Muscle layer of colon (tissue), 2 donors: Measurements from ENCODE around the gene KIF1B.
"Not testable (repeated sequence)": the region's sequence is repeated elsewhere in the genome, so short reads cannot be mapped to it uniquely, and the experiment has no call there.

Experiments
- H3K27ac ChIP-seq: one replicate; pipeline ENCODE4 v1.7.0; 2013; ENCODE audit warnings: low read depth, mild to moderate bottlenecking, low read length, moderate library complexity
- H3K27me3 ChIP-seq, 2 donors: one replicate each; pipeline ENCODE4 v1.7.0; 2013; ENCODE audit warnings: low read length in 2 of 2, mild to moderate bottlenecking in 2 of 2; ENCODE audit not compliant: insufficient read depth in 2 of 2, control insufficient read depth in 1 of 2
- H3K36me3 ChIP-seq: one replicate; pipeline ENCODE4 v1.7.0; 2013; ENCODE audit warnings: mild to moderate bottlenecking, low read length; ENCODE audit not compliant: insufficient read depth
- H3K4me1 ChIP-seq: one replicate; pipeline ENCODE4 v1.7.0; 2013; ENCODE audit warnings: mild to moderate bottlenecking, low read length; ENCODE audit not compliant: insufficient read depth
- H3K4me3 ChIP-seq, 2 donors: one replicate each; pipeline ENCODE4 v1.7.0; 2013; ENCODE audit warnings: low read length in 2 of 2, low read depth in 1 of 2, mild to moderate bottlenecking in 1 of 2, moderate library complexity in 1 of 2
- H3K9ac ChIP-seq: one replicate; pipeline ENCODE4 v1.7.0; 2013; ENCODE audit warnings: low read length
- H3K9me3 ChIP-seq: one replicate; pipeline ENCODE4 v1.7.0; 2013; ENCODE audit warnings: mild to moderate bottlenecking, low read length
- donor health status: abdominal sarcoma.
- donor health status: Adenocarcinoma of cecum.

KIF1B gene

GRCh38 chr1:10204003-10204642 is 6.2 kb upstream of the KIF1B start:
- Histone ChIP-seq H3K27me3 (no peaks in the 10 kb centered on the region), H3K4me3 (no peak overlapping the region), H3K9me3 (no peaks in the 10 kb centered on the region), H3K4me1 (no peaks in the 10 kb centered on the region), H3K36me3 (no peaks in the 10 kb centered on the region), H3K9ac (no peak overlapping the region), H3K27ac (no peak overlapping the region)

GRCh38 chr1:10205206-10205605 is 5.2 kb upstream of the KIF1B start:
- not testable (repeated sequence) for H3K27ac ChIP-seq, H3K4me1 ChIP-seq, H3K9me3 ChIP-seq, H3K4me3 ChIP-seq, H3K27me3 ChIP-seq, H3K36me3 ChIP-seq, H3K9ac ChIP-seq

- Histone ChIP-seq H3K4me1 (peaks cover 9% of the 10 kb centered on the region), H3K36me3 (no peaks in the 10 kb centered on the region), H3K27me3 (no peaks in the 10 kb centered on the region), H3K9ac (no peak overlapping the region), H3K27ac (no peak overlapping the region), H3K9me3 (no peaks in the 10 kb centered on the region), H3K4me3 (no peak overlapping the region)
These were observed 2.6 kb upstream of the KIF1B start for GRCh38 chr1:10207810-10208209.

GRCh38 chr1:10208537-10208936 is 1.8 kb upstream of the KIF1B start:
- Histone ChIP-seq H3K27ac (no peak overlapping the region), H3K9me3 (no peaks in the 10 kb centered on the region), H3K27me3 (no peaks in the 10 kb centered on the region), H3K9ac (no peak overlapping the region), H3K36me3 (no peaks in the 10 kb centered on the region), H3K4me1 (peaks cover 14% of the 10 kb centered on the region), H3K4me3 (no peak overlapping the region)

- peaks cover 21% of the 10 kb centered on the region for H3K4me1 ChIP-seq
- H3K9me3 ChIP-seq = no peaks in the 10 kb centered on the region
- H3K4me3 ChIP-seq = peak overlapping the region; percentile 72 to 86
- H3K36me3 ChIP-seq = no peaks in the 10 kb centered on the region
- H3K27me3 ChIP-seq = no peaks in the 10 kb centered on the region
- H3K9ac ChIP-seq = peak overlapping the region; percentile 71
- peak overlapping the region; percentile 95 for H3K27ac ChIP-seq
These were observed 823 bp upstream of the KIF1B start for GRCh38 chr1:10209590-10209904.

GRCh38 chr1:10210841-10211804 is 753 bp downstream of the KIF1B start:
- Histone ChIP-seq H3K27me3 (no peaks in the 10 kb centered on the region), H3K9me3 (no peaks in the 10 kb centered on the region), H3K36me3 (no peaks in the 10 kb centered on the region), H3K4me1 (peaks cover 29% of the 10 kb centered on the region), H3K27ac (peak overlapping the region; percentile 90), H3K4me3 (peak overlapping the region; percentile 67 to 98), H3K9ac (peak overlapping the region; percentile 99)

- H3K27ac ChIP-seq = peak overlapping the region; percentile 90
- H3K9me3 ChIP-seq = no peaks in the 10 kb centered on the region
- peaks cover 37% of the 10 kb centered on the region for H3K4me1 ChIP-seq
- H3K9ac ChIP-seq = peak overlapping the region; percentile 99
- peak overlapping the region; percentile 3 to 98 for H3K4me3 ChIP-seq
- H3K27me3 ChIP-seq = no peaks in the 10 kb centered on the region
- H3K36me3 ChIP-seq = no peaks in the 10 kb centered on the region
These were observed 1.5 kb downstream of the KIF1B start for GRCh38 chr1:10211805-10212410.

GRCh38 chr1:10212476-10212875 is 2.1 kb downstream of the KIF1B start:
- H3K36me3 ChIP-seq = no peaks in the 10 kb centered on the region
- H3K4me1 ChIP-seq = peaks cover 43% of the 10 kb centered on the region
- no peaks in the 10 kb centered on the region for H3K9me3 ChIP-seq
- no peak overlapping the region for H3K27ac ChIP-seq
- peak overlapping the region; percentile 99 for H3K9ac ChIP-seq
- no peaks in the 10 kb centered on the region for H3K27me3 ChIP-seq
- H3K4me3 ChIP-seq = peak overlapping the region in 1 of 2 donors; percentile 98

- no peaks in the 10 kb centered on the region for H3K9me3 ChIP-seq
- H3K9ac ChIP-seq = no peak overlapping the region
- H3K4me1 ChIP-seq = peaks cover 51% of the 10 kb centered on the region
- no peaks in the 10 kb centered on the region for H3K36me3 ChIP-seq
- no peaks in the 10 kb centered on the region for H3K27me3 ChIP-seq
- H3K27ac ChIP-seq = peak overlapping the region; percentile 24
- no peak overlapping the region for H3K4me3 ChIP-seq
These were observed 2.9 kb downstream of the KIF1B start for GRCh38 chr1:10213186-10213705.

GRCh38 chr1:10216090-10216749 is 5.8 kb downstream of the KIF1B start:
- no peaks in the 10 kb centered on the region for H3K36me3 ChIP-seq
- no peak overlapping the region for H3K27ac ChIP-seq
- no peak overlapping the region for H3K9ac ChIP-seq
- no peaks in the 10 kb centered on the region for H3K27me3 ChIP-seq
- H3K4me1 ChIP-seq = peaks cover 58% of the 10 kb centered on the region
- H3K9me3 ChIP-seq = no peaks in the 10 kb centered on the region
- peak overlapping the region in 1 of 2 donors; percentile 31 for H3K4me3 ChIP-seq
